HG03139 (cell line): ENCODE results near the gene PDE1A.
"Not testable (repeated sequence)": the region's sequence is repeated elsewhere in the genome, so short reads cannot be mapped to it uniquely, and the experiment has no call there.

Experiments
- ATAC-seq: cut with Tn5 transposase; IDR thresholded peaks from one replicate; pipeline ENCODE4 v1.9.1; 2021; ENCODE audit not compliant: unreplicated experiment

Gene PDE1A

DNA sequence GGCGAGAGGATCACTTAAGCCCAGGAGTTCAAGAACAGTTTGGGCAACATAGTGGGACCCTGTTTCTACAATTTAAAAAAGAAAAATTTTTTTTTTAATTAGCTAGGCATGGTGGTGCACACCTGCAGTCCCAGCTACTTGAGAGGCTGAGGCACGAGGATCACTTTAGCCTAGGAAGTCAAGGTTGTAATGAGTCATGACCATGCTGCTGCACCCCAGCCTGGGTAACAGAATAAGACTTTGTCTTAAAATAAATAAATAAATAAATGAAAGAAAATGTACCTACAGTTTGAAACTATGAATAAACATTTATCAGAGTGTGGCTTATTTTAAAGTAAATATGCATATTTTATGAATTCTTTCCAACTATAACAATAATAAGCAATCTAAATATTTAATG, 16.7 kb downstream of the PDE1A start:
- ATAC-seq: no peak

DNA sequence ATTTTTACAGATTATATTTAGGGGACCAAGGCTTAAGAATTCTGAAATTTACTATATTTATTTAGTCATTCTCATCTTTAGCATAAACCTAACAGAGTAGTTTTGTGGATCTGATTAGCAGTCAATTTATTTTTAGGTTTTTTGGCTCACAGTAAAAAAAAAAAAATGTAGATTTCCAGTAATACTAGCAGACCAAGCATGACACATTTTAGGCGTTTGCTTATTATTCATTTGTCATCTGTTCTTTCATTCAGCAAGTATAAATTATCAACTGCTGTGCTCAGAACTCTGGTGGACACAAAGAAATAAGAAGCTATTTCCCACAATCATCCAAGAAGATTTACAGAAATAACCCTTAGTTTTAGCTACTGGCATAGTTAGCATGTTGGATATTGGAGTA, 20.6 kb downstream of the PDE1A start:
- ATAC-seq: no peak

DNA sequence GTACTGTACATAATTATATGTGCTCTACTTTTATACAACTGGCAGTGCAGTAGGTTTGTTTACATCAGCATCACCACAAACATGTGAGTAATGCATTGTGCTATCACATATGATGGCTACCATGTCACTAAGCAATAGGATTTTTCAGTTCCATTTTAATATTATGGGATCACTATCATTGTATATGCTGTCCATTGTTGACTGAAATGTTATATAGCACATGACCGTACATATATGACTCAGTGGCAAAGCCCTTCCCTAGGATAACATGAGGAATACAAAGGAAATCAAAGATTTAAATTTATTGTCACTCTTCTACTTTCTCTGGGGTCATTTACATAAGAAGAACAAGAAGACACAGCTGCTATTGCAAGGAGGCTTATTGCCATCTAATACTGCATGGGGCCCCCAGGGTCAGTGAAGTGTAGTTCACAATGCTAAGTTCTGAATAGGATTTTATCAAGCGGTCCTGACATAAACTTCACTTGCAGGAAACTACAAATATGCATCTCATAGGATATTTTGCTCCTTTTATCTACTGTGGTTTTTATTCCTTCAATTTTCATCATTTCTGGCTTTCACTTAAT, 21.8 kb downstream of the PDE1A start:
- ATAC-seq: no peak

DNA sequence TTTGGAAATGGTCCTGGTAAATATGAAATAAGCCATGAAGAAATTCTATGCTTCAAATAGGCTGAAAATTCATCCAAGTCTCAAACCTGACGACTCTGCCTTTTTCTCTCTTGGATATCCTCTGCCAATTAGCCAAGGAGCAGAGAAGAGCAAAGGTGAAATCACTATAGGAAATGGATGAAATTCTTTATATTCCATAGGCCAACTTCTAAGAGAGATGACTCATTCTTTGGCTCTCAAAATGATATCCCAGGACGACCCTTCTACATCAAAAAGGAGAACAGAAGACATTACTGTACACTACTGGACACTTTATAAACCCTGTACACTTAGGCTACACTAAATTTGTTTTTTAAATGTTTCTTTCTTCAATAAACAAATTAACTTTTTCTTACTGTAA, 22.7 kb downstream of the PDE1A start:
- ATAC-seq: no peak

DNA sequence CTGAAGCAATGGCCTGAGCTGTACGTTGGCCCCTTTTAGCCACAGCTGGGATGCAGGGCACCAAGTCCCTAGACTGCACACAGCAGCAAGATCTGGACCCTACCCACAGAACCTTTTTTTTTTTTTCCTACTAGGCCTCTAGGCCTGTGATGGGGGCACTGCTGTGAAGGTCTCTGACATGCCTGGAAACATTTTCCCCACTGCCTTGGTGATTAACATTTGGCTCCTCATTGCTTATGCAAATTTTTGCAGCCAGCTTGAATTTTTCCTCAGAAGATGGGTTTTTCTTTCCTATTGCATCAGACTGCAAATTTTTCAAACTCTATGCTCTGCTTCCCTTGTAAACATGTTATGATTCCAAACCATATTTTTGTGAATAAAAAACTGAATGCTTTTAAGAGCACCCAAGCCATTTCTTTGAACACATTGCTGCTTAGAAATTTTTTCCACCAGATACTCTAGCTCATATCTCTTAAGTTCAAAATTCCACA, 33.5 kb downstream of the PDE1A start:
- no peak for ATAC-seq

DNA sequence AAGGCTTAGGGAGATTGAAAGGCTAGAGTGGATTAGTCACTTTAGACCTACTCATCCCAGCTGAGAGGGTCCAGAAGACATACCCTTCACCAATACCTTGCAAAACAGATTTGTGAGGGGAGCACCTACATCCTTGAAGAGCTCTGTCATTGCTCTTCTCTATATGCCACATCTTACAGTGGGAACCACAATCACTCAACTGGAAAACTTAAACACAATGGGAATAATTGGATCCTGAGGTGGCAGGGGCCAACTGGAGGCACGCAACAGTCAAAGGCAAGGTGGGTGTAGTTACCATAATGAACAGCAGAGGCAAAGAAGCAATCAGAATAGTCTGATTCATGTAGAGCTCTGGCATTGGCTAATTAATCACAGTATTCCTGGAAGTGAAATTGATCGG, 35.4 kb downstream of the PDE1A start:
- no peak for ATAC-seq

DNA sequence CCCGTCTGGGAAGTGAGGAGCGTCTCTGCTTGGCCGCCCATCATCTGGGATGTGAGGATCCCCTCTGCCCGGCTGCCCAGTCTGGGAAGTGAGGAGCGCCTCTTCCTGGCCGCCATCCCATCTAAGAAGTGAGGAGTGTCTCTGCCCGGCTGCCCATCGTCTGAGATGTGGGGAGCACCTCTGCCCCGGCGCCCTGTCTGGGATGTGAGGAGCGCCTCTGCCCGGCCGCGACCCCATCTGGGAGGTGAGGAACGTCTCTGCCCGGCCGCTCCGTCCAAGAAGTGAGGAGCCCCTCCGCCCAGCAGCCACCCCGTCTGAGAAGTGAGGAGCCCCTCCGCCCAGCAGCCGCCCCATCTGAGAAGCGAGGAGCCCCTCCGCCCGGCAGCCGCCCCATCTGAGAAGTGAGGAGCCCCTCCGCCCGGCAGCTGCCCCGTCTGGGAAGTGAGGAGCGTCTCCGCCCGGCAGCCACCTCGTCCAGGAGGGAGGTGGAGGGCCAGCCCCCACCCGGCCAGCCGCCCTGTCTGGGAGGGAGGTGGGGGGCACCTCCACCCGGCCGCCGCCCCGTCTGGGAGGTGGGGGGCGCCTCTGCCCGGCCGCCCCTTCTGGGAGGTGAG, 40.5 kb downstream of the PDE1A start:
- ATAC-seq: not testable (repeated sequence)

DNA sequence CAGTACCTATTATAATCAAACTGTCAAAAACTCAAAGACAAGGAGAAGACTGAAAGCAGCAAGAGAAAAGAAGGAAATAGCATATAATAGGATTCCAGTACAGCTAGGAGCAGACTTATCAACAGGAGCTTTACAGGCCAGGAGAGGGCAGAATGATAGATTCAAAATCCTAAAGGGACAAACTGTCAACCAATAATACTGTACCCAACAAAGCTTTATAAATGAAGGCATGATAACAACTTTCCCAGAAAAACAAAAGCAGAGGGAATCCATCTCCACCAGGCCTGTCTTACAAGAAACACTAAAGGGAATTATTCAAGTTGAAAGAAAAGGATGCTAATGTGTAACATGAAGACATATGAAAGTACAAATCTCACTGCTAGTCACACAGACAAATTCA, 42.0 kb downstream of the PDE1A start:
- no peak for ATAC-seq

DNA sequence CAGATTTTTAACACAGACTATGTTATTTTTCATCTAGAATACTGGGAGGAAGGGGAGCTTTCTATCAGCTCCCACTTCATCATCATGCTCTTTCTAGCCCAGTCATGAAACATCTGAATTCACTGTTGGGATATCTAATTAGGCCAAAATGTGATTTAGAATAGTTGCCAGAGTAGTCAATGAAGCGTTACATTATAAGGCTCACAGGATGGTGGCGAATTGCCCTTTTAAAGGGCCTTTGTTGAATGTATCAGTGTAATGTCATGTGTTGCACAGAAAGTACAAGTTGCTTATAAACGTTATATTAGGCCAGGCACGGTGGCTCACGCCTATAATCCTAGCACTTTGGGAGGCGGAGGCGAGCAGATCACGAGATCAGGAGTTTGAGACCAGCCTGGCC, 45.6 kb downstream of the PDE1A start:
- no peak for ATAC-seq

DNA sequence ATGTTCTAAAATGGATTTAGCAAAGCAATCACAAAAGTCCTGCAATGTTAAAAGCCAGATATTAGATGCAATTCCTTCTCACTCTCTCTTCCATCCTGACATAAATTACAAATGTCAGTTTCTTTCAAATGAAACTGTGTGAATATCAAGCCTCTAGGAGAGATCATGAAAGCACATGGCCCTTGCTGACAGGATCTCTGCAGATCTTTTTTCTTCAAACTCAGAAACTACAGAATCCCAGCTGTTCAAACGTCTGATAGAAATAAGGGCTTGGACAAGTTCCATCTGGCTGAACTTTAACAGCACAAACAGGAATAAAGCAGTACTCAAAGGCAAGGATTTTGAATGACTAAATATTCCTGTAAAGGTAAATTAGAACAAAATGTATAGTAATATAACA, 47.6 kb downstream of the PDE1A start:
- no peak for ATAC-seq

DNA sequence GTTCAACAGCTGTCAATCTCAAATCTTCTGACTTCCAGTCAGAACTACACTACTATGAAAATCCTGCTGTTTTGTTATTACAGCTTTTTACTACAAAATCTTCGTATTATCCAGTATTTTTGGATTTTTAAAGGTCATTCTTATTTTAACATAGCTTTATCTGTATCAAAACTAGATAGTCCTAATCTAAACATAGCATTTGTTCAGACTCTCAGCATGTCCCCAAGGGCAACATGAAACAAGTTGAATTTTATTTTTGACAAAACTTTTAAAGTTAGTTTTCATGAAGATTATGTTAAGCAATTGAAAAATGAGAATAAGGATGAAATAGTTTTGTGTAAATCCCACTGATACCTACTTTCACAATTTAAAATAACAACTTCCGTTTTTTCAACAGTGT, 48.1 kb downstream of the PDE1A start:
- no peak for ATAC-seq

DNA sequence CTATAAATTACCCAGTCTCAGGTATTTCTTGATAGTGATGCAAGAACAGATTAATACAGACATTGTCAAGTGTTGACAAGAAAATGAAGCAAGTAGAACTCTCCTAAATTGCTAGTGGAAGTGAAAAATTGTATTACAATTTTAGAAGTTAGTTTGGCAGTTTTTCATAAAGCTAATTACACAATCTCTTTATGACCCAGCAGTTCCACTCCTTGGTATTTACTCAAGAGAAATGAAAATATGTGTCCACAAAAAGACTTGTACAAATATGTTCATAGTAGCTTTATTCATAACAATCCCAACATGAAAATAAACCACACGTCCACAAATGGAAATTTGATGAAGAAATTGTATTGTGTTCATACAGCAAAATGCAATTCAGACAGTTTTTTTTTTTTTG, 49.4 kb downstream of the PDE1A start:
- no peak for ATAC-seq

DNA sequence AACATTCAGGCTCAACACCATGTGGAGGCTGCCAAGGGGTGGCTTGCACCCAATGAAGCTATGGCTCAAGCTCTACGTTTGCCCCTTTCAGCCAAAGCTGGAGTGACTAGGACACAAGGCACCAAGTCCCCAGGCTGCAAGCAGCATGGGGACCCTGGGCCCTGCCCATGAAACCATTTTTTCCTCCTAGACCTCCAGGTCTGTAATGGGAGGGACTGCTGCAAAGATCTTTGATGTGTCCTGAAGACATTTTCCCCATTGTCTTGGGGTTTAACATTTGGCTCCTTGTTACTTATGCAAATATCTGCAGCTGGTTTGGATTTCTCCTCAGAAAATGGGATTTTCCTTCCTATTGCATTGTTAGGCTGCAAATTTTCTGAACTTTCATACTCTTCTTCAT, 51.0 kb downstream of the PDE1A start:
- no peak for ATAC-seq

DNA sequence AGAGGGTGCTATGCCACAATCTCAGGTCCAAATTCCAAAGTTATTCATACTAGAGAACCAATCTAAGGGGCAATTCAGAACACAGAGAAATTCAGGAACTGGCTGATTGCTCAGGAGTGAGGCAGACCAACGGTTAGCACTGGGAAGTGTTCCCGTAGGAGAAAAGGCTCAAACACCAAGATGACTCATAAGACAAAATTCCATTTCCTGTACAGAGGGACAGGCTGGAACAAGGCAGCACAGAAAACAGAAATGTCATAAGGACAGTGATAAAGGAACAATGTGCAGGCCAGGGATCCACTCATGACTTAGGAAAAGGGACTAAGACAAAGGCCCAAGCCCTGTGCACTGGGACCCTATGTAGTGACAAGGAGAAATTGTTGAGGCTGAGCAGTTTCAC, 54.2 kb downstream of the PDE1A start:
- ATAC-seq: no peak

DNA sequence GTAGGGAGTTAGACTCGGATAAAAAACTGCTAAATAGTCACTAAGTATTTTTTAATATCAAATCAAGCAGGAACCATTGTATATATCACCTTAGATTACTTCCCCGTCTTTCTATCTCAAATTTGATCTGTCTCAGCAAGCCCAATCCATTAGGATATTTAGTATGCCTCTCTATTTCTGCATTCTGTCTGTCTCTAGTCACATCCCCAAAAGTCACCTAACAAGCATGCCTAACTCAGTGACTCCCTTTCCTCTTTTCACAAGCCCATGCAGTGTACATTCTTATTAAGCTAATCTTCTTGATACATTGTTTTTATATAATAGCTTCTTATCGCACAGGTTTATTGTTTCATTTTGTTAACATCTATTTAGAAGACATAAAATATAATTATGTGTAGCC, 57.8 kb downstream of the PDE1A start:
- ATAC-seq: no peak

DNA sequence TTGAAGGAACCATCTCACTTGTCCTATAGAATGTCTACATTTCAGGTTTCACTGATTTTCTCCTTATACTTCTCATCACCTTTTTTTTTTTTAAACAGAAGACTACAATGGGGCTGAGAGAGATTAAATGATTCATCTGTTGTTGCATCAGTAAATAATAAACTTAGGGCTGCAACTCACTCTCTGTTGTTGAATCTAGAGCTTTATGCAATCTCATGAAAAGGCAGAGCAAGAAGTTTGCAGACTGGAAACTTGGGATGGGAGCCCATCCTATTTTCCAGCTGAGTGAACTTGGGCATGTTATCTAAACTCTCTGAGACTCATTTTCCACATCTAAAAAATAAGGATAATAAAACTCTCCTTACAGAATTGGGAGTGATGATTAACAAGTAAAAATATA, 58.4 kb downstream of the PDE1A start:
- ATAC-seq: no peak

DNA sequence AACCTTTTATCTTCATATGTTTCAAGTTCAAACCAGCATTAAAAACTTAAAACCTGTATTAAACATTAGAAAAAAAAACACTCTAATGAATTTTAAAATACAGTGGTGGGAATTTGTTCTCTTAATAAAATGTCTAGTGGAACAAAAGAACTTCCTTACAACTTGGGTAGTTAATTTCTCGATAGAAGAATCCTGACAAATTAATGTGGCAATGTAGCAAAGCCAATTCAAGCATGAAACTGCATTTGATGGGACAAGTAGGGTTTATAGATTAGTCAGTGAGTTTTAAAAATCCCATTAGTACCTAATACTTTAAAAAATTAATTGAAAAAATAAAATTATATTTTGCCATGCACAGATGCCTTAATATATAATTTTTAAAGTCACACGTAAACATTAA, 59.4 kb downstream of the PDE1A start:
- ATAC-seq: no peak

DNA sequence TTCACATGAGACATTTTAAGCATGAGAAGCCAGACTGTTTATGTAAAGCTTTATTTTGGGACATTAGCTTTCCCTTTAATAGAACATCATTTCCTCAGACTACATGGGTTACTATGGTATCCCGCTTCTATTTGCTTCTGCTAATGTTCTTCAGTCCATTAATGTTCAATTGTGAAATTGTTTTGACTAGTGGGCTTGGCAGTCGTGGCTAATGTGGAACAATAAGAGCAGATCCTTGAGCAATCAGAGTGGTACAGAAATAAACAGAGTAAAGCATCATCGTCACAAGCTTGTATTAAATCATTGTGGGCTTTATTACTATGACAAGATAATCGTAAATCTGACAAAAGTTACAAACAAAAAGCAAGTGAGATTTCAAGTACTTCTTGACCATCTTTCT, 60.2 kb downstream of the PDE1A start:
- no peak for ATAC-seq

DNA sequence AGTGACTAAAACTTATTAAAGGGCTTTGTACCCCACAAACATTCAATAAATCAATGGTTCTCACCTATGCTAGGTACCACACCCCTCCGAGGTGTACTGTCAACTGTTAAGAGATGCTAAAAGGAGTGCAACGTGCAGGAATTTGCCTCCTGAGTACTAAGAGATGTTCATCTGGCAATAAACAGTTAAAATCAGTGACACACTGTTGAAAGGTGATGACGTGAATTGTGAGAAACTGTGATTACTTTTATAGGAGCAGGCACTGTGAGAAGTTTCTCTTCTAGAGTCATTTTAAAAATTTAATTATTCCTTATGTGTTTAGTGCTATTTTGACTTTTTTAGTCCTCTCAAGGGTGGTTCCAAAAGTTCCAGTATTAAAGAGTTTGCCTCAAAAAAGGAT, 61.0 kb downstream of the PDE1A start:
- ATAC-seq: no peak

DNA sequence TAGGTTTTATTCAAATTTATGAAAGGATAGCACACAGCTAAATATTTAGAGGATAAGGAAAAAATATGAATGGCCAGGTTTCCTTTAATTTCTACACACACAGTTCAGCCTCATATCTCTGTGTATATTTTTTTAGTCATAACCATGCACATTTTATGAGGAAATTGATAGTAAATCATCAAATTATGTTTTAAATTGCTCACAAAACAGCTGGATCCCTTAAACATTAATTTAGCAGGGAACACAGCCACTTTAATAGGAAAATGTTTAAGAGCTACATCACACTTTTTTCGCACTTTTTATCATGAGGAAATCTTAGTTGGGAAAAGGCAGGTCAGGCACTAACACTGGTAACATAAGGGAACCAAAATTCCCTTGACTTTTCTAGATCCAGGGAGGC, 65.4 kb downstream of the PDE1A start:
- ATAC-seq: no peak

DNA sequence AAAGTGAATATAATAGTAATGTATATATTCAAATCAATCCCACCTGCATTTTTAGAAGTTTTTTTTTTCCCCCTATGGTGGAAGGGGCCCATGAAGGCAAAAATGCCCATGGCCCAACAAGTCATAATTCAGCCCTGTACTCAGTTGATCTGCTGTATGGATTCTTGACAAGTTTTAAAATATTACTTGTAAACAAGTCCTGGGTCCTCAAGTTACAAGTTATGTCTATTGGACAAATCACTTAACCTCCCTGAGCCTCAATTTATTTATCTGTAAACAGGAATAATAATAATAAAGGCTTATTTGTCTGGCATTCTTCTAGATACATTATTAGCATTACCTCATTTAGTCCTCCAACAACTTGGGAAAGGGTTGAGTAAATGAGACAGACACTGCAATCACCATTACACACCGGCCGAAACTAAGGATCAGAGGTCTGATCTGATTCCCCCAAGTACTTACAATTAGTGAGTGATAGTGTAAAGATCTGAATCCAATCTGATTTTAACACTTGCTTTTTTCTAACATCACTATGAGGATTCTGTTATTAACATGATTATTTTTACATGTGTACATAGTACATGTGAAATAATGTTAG, 66.1 kb downstream of the PDE1A start:
- no peak for ATAC-seq

DNA sequence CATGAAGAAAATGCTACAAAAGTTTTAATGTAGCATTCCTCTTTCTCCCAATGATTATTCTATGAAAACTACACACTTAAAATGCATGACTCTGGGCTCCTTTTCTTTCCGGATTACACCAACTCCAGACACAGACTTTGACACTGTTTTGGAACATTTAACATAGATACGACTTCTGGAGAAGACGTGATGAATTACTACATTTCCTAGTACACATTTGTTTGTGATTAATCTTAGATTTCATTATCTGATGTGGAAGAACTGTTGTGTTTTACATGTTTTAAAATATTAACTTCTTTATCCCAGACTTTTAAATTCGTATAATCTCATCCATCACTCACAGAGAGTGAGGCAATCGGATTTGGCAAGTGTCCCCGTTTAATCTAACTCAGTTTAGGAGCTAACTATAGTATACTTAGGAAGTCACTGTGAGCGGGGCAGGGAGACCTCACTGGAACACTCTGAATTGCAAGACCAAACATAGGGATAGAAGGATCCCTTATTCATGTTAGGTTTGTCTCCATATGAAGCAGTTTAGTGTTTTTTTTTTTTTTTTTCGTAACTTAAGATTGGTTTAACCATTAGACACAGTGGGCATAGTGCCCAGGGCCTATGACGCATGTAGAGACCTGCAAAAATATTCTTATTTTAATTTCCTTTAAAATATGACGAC, 66.7 kb downstream of the PDE1A start:
- ATAC-seq: no peak
